Neural cell (in vitro differentiated cells): Measurements from ENCODE around the gene ERVMER34-1. TPM values are rescaled to one million over a fixed set of nuclear protein-coding genes. Genes with fewer than 3 reads are reported as not detected.

Experiments
- H2AFZ ChIP-seq: fragments of 200-600, 300-800 bp; sonication (generic), shearing (Covaris generic); 2 replicates; pipeline ENCODE4 v1.6.0; 2014; ENCODE audit warnings: low read depth, mild to moderate bottlenecking, antibody characterized with exemption, low read length, moderate library complexity
- H3F3A ChIP-seq: fragments of 200-600 bp; shearing (Covaris generic); 2 replicates; pipeline ENCODE4 v1.6.1; 2016; ENCODE audit warnings: mild to moderate bottlenecking, moderate library complexity, mixed read lengths, antibody characterized with exemption, low read length; ENCODE audit not compliant: insufficient read depth, poor library complexity, severe bottlenecking
- H3K27ac ChIP-seq: fragments of 200-600, 300-800 bp; sonication (generic), shearing (Covaris generic); 2 replicates; pipeline ENCODE4 v1.5.1; 2014; ENCODE audit warnings: mild to moderate bottlenecking, low read length, moderate library complexity
- H3K27me3 ChIP-seq: fragments of 300-800, 200-600 bp; sonication (generic), shearing (Covaris generic); 2 replicates; pipeline ENCODE4 v1.6.0; 2014; ENCODE audit warnings: mild to moderate bottlenecking, low read depth, low read length, moderate library complexity; ENCODE audit not compliant: insufficient read depth
- H3K36me3 ChIP-seq: fragments of 300-800, 200-600 bp; sonication (generic), shearing (Covaris generic); 2 replicates; pipeline ENCODE4 v1.5.1; 2014; ENCODE audit warnings: mild to moderate bottlenecking, antibody characterized with exemption, low read length, moderate library complexity; ENCODE audit not compliant: insufficient read depth
- H3K4me2 ChIP-seq: fragments of 300-800, 200-600 bp; sonication (generic), shearing (Covaris generic); 2 replicates; pipeline ENCODE4 v1.6.0; 2014; ENCODE audit warnings: mild to moderate bottlenecking, low read length
- H3K4me3 ChIP-seq: fragments of 300-800, 200-600 bp; sonication (generic), shearing (Covaris generic); 2 replicates; pipeline ENCODE4 v1.5.1; 2014; ENCODE audit warnings: mild to moderate bottlenecking, low read length, moderate library complexity
- H3K79me2 ChIP-seq: fragments of 200-600 bp; shearing (Covaris generic); replicated peaks from 2 replicates; pipeline ENCODE4 v1.6.0; 2014; ENCODE audit warnings: mild to moderate bottlenecking, low read length, moderate library complexity; ENCODE audit not compliant: insufficient read depth
- H3K9ac ChIP-seq: fragments of 300-800, 200-600 bp; sonication (generic), shearing (Covaris generic); 2 replicates; pipeline ENCODE4 v1.6.1; 2016; ENCODE audit warnings: mild to moderate bottlenecking, low read length, mixed read lengths
- H3K9me2 ChIP-seq: fragments of 200-600 bp; shearing (Covaris generic); 2 replicates; pipeline ENCODE4 v1.6.1; 2016; ENCODE audit warnings: mild to moderate bottlenecking, low read length, mixed read lengths; ENCODE audit not compliant: insufficient read depth
- H3K9me3 ChIP-seq: fragments of 200-600, 300-800 bp; sonication (generic), shearing (Covaris generic); 2 replicates; pipeline ENCODE4 v1.6.1; 2016; ENCODE audit warnings: mild to moderate bottlenecking, mixed run types, low read length, moderate library complexity, mixed read lengths
- H4K20me1 ChIP-seq: fragments of 200-600 bp; shearing (Covaris generic); 2 replicates; pipeline ENCODE4 v1.6.1; 2016; ENCODE audit warnings: mild to moderate bottlenecking, mixed run types; ENCODE audit not compliant: insufficient read depth
- EP300 ChIP-seq: fragments of 450-650 bp; conservative IDR thresholded peaks from 2 replicates; pipeline ENCODE4 v1.6.1; 2014; ENCODE audit warnings: antibody characterized with exemption, mild to moderate bottlenecking, moderate library complexity; ENCODE audit not compliant: poor library complexity, severe bottlenecking
- EZH2 ChIP-seq: fragments of 200-600, 300-800 bp; shearing (Covaris generic), sonication (generic); IDR thresholded peaks from 2 replicates; pipeline ENCODE4 v1.6.1; 2014; ENCODE audit warnings: antibody characterized with exemption, low read length, borderline replicate concordance, mild to moderate bottlenecking; ENCODE audit not compliant: insufficient read depth, poor library complexity, severe bottlenecking
- MXI1 ChIP-seq: fragments of 450-650 bp; conservative IDR thresholded peaks from 2 replicates; pipeline ENCODE4 v1.6.1; 2014; ENCODE audit warnings: antibody characterized with exemption, mild to moderate bottlenecking; ENCODE audit not compliant: poor library complexity, severe bottlenecking
- POLR2AphosphoS5 ChIP-seq: IDR thresholded peaks from 2 replicates; pipeline ENCODE4 v1.6.1; 2012
- RAD21 ChIP-seq: fragments of 450-650 bp; conservative IDR thresholded peaks from 2 replicates; pipeline ENCODE4 v1.6.1; 2014; ENCODE audit warnings: antibody characterized with exemption, mild to moderate bottlenecking, moderate library complexity
- SMC3 ChIP-seq: fragments of 450-650 bp; conservative IDR thresholded peaks from 2 replicates; pipeline ENCODE4 v1.6.1; 2014; ENCODE audit warnings: antibody characterized with exemption, mild to moderate bottlenecking, moderate library complexity; ENCODE audit not compliant: poor library complexity
- TAF1 ChIP-seq: IDR thresholded peaks from 2 replicates; pipeline ENCODE4 v1.6.1; 2012; ENCODE audit warnings: low read depth
- polyA plus RNA-seq: library from polyadenylated mRNA; depleted of rRNA; stranded (reverse); fragments of >200 nt; gene quantifications from 2 replicates; pipeline ENCODE4 v1.2.3, GENCODE V29; 2014
- TF ChIP-seq, protein P1 (sequence below): IDR thresholded peaks from 2 replicates; pipeline ENCODE4 v1.6.1; 2012; ENCODE audit warnings: borderline replicate concordance
- TF ChIP-seq, protein P2 (sequence below): fragments of 450-650 bp; IDR thresholded peaks from 2 replicates; pipeline ENCODE4 v1.5.1; 2014; ENCODE audit warnings: antibody characterized with exemption, mild to moderate bottlenecking, moderate library complexity; ENCODE audit not compliant: poor library complexity, severe bottlenecking

The ERVMER34-1 gene
- polyA plus RNA-seq, 1 donor from 2014 or later, result not detected

DNA sequence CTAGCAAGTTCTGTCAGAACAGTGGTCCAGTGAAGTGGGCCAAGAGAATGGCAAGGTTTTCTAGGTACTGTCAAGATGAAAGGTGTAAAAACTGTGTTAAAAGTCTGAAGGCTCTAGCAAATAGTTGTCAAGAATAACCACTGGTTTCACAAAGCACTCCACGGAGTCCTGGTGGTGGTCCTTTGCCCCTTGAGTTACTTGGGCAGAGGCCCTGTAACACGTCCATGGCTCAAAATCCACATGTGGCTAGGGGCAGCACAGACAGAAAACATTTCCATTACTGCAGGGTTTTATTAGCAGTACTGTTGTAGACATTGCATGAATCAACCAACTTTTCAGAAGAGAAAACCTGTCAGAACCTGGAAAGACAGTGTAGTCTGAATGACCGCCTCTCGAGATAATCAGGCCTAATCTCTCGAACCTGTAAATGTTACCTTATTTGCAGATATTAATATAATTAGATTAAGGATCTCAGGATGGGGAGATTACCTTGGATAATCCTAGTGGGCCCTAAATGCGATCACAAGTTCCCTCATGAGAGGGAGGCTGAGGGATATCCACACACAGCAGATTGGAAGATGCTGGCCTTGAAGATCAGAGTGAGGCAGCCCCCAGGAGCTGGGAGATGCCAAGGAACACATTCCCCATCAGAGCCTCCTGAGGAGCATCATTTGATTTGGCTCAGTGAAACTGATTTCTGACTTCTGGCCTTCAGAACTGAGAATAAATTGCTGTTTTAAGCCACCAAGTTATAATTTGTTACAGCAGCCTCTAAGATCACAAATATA is 34.7 kb downstream of the ERVMER34-1 start:
- Histone ChIP-seq H3K9me2 (no peaks in the 10 kb centered on the region), H3K79me2 (no peaks in the 10 kb centered on the region), H3K9me3 (no peaks in the 10 kb centered on the region), H3K4me2 (no peak overlapping the region), H3K27me3 (no peaks in the 10 kb centered on the region), H3K27ac (no peak overlapping the region), H4K20me1 (no peaks in the 10 kb centered on the region), H3F3A (no peaks in the 10 kb centered on the region), H3K36me3 (peaks cover 9% of the 10 kb centered on the region), H2AFZ (no peak overlapping the region), H3K4me3 (no peak overlapping the region), H3K9ac (no peak overlapping the region)
- TF ChIP-seq EP300 (no peak), POLR2AphosphoS5 (no peak), RAD21 (no peak), MXI1 (no peak), SMC3 (no peak), EZH2 (no peak), TAF1 (no peak)
- TF ChIP-seq, protein P1, sequence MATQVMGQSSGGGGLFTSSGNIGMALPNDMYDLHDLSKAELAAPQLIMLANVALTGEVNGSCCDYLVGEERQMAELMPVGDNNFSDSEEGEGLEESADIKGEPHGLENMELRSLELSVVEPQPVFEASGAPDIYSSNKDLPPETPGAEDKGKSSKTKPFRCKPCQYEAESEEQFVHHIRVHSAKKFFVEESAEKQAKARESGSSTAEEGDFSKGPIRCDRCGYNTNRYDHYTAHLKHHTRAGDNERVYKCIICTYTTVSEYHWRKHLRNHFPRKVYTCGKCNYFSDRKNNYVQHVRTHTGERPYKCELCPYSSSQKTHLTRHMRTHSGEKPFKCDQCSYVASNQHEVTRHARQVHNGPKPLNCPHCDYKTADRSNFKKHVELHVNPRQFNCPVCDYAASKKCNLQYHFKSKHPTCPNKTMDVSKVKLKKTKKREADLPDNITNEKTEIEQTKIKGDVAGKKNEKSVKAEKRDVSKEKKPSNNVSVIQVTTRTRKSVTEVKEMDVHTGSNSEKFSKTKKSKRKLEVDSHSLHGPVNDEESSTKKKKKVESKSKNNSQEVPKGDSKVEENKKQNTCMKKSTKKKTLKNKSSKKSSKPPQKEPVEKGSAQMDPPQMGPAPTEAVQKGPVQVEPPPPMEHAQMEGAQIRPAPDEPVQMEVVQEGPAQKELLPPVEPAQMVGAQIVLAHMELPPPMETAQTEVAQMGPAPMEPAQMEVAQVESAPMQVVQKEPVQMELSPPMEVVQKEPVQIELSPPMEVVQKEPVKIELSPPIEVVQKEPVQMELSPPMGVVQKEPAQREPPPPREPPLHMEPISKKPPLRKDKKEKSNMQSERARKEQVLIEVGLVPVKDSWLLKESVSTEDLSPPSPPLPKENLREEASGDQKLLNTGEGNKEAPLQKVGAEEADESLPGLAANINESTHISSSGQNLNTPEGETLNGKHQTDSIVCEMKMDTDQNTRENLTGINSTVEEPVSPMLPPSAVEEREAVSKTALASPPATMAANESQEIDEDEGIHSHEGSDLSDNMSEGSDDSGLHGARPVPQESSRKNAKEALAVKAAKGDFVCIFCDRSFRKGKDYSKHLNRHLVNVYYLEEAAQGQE, result no peak
- TF ChIP-seq, protein P2, sequence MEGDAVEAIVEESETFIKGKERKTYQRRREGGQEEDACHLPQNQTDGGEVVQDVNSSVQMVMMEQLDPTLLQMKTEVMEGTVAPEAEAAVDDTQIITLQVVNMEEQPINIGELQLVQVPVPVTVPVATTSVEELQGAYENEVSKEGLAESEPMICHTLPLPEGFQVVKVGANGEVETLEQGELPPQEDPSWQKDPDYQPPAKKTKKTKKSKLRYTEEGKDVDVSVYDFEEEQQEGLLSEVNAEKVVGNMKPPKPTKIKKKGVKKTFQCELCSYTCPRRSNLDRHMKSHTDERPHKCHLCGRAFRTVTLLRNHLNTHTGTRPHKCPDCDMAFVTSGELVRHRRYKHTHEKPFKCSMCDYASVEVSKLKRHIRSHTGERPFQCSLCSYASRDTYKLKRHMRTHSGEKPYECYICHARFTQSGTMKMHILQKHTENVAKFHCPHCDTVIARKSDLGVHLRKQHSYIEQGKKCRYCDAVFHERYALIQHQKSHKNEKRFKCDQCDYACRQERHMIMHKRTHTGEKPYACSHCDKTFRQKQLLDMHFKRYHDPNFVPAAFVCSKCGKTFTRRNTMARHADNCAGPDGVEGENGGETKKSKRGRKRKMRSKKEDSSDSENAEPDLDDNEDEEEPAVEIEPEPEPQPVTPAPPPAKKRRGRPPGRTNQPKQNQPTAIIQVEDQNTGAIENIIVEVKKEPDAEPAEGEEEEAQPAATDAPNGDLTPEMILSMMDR, result no peak

GRCh38 chr4:52715914-52716313 is 35.3 kb downstream of the ERVMER34-1 start:
- H3K9me3 ChIP-seq, result no peaks in the 10 kb centered on the region
- no peaks in the 10 kb centered on the region for H3K79me2 ChIP-seq
- H2AFZ ChIP-seq, result no peak overlapping the region
- H3K9ac ChIP-seq, result no peak overlapping the region
- H3F3A ChIP-seq, result no peaks in the 10 kb centered on the region
- H3K27ac ChIP-seq, result no peak overlapping the region
- no peaks in the 10 kb centered on the region for H4K20me1 ChIP-seq
- H3K27me3 ChIP-seq, result no peaks in the 10 kb centered on the region
- no peaks in the 10 kb centered on the region for H3K9me2 ChIP-seq
- H3K4me2 ChIP-seq, result no peak overlapping the region
- H3K36me3 ChIP-seq, result peaks cover 8% of the 10 kb centered on the region
- TF ChIP-seq, protein P1, result no peak
- no peak for TF ChIP-seq EZH2
- TF ChIP-seq RAD21, result no peak
- no peak for TF ChIP-seq MXI1
- TF ChIP-seq TAF1, result no peak
- no peak for TF ChIP-seq POLR2AphosphoS5
- TF ChIP-seq SMC3, result no peak
- TF ChIP-seq, protein P2, result no peak
- TF ChIP-seq EP300, result no peak
- H3K4me3 ChIP-seq, result no peak overlapping the region
